MG63 (cell line): Measurements from ENCODE around the gene SYT2. TPM values are rescaled to one million over a fixed set of nuclear protein-coding genes. Genes with fewer than 3 reads are reported as not detected.
"Not testable (repeated sequence)": the region's sequence is repeated elsewhere in the genome, so short reads cannot be mapped to it uniquely, and the experiment has no call there.

ENCODE experiments used
- DNase-seq: peaks from one replicate; pipeline ENCODE4 v3.0.0-alpha.2; 2020
- H3K27me3 ChIP-seq: fragments of 250-450 bp; sonication (Bioruptor Pico); 2 replicates; pipeline ENCODE4 v1.5.1; 2020; ENCODE audit warnings: mild to moderate bottlenecking, moderate library complexity
- H3K36me3 ChIP-seq: fragments of 250-450 bp; sonication (Bioruptor Pico); 2 replicates; pipeline ENCODE4 v1.5.1; 2020; ENCODE audit warnings: mild to moderate bottlenecking, moderate library complexity
- H3K4me3 ChIP-seq: fragments of 250-450 bp; sonication (Bioruptor Pico); 2 replicates; pipeline ENCODE4 v1.5.1; 2020; ENCODE audit warnings: mild to moderate bottlenecking, moderate library complexity
- H3K9me3 ChIP-seq: fragments of 250-450 bp; sonication (Bioruptor Pico); 2 replicates; pipeline ENCODE4 v1.5.1; 2020; ENCODE audit warnings: mild to moderate bottlenecking, moderate library complexity
- total RNA-seq: library from RNA; depleted of rRNA; stranded (reverse); fragments of >200 nt; shearing (Covaris generic); gene quantifications from 2 replicates; pipeline ENCODE4 v1.2.3, GENCODE V29; 2014; ENCODE audit warnings: low replicate concordance

The SYT2 gene
- total RNA-seq, 1 experiment from 2014 or later = 0.03 TPM

DNA sequence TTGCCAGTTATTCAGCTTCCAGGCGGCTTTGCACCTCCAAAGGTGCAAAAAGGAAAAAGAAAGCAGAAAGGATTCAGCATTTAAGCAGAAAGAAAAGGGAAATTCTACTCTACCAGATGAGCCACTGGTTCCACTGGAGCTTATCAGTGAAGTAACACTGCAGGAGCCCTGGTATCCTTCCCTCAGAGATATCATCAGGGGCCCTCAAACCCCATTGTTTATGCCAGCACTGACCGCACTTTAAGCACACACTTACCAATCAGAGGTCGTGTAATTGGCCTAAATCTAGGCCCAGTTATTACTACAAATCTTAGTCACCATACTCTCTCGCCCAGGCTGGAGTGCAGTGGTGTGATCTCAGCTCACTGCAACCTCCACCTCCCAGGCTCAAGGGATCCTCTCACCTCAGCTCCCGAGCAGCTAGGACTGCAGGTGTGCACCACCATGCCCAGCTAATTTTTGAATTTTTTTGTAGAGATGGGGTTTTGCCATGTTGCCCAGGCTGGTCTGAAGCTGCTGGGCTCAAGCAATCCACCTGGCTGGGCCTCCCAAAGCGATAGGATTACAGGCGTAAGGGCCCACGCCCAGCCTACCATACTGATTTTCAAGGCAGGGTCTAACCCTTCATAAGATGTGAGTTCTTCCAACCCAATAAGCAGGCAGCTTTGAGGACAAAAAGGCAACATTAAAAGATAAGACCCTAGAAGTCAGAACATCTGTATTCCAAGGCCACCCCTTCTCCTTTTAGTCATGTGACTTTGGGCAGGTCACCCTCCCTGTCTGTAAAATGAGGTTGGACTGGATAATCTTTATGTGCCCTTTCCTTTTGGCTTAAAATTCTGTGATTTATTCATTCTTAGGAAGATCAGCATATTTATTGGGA is 125.3 kb downstream of the SYT2 start:
- Histone ChIP-seq H3K36me3 (peaks cover 15% of the 10 kb centered on the region), H3K27me3 (no peaks in the 10 kb centered on the region), H3K4me3 (no peak overlapping the region), H3K9me3 (no peaks in the 10 kb centered on the region)
- DNase-seq = peak; percentile 40

DNA sequence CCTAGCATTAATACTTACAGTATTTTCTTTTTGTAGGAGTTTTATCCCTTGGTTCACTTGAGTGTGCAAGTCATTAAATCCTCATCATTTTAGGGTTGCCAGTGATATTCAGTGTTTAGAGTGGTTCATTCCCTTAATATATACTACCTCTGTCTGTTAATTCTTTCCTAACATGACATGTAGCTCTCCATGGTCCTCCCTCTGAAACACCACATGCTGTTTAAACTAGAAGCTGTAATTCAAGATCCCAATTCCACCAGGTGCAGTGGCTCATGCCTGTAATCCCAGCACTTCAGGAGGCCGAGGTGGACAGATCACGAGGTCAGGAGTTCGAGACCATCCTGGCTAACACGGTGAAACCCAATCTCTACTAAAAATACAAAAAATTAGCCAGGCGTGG is 127.9 kb downstream of the SYT2 start:
- H3K27me3 ChIP-seq, H3K9me3 ChIP-seq, DNase-seq: not testable (repeated sequence)

DNA sequence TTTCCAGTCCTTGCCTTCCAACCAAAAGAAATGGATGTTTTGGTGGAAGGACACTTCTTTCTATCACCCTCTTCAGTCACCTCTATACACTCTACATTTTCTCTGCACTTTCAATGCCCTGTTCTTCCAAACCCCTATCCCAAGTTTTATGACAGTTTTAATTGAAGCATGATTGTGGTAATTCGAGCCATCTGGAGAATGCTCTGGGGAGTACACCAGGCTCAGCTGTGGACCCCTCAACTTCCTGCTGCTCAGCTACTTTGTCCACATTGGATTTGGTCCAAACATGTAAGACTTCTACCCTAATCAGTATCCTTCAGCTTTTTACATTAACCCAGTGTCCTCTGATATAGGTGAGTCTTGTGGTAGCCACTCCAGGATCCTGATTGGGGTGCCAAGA is 129.6 kb downstream of the SYT2 start:
- Histone ChIP-seq H3K27me3 (no peaks in the 10 kb centered on the region), H3K36me3 (peaks cover 12% of the 10 kb centered on the region), H3K9me3 (no peaks in the 10 kb centered on the region), H3K4me3 (no peak overlapping the region)
- no peak for DNase-seq

More for the DNA sequence above, 127.9 kb downstream of the SYT2 start:
- H3K36me3 ChIP-seq = peaks cover 15% of the 10 kb centered on the region
- not testable (repeated sequence) for H3K4me3 ChIP-seq

DNA sequence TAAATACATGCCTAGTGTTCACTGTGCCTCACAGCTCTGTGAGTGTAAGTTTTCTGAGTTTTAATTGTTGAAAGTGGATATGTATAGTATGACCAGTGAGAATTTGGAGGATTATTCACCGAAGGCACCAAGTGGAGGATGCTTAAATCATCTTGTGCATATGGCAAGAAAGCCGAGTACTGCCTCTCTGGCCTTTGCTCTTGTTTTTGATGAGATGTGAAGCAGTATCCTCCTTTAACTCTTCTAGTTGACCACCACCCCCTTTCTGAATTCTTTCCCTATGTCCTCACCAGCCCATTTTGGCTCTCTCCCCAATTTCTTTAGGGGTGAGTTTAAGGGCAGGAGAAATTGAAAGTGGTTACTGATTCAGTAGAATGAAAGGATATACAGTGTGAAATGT is 130.4 kb downstream of the SYT2 start:
- no peaks in the 10 kb centered on the region for H3K9me3 ChIP-seq
- DNase-seq = peak; percentile 76
- H3K4me3 ChIP-seq = no peak overlapping the region
- H3K36me3 ChIP-seq = peaks cover 12% of the 10 kb centered on the region
- H3K27me3 ChIP-seq = no peaks in the 10 kb centered on the region

- H3K27me3 ChIP-seq = no peaks in the 10 kb centered on the region
- DNase-seq = no peak
- peaks cover 12% of the 10 kb centered on the region for H3K36me3 ChIP-seq
- H3K9me3 ChIP-seq = no peaks in the 10 kb centered on the region
- no peak overlapping the region for H3K4me3 ChIP-seq
These were observed 131.7 kb downstream of the SYT2 start for GRCh38 chr1:202578565-202578964.

- H3K4me3 ChIP-seq = no peak overlapping the region
- no peaks in the 10 kb centered on the region for H3K9me3 ChIP-seq
- H3K36me3 ChIP-seq = peaks cover 12% of the 10 kb centered on the region
- H3K27me3 ChIP-seq = no peaks in the 10 kb centered on the region
- DNase-seq = no peak
These were observed 132.2 kb downstream of the SYT2 start for GRCh38 chr1:202578001-202578504.

DNA sequence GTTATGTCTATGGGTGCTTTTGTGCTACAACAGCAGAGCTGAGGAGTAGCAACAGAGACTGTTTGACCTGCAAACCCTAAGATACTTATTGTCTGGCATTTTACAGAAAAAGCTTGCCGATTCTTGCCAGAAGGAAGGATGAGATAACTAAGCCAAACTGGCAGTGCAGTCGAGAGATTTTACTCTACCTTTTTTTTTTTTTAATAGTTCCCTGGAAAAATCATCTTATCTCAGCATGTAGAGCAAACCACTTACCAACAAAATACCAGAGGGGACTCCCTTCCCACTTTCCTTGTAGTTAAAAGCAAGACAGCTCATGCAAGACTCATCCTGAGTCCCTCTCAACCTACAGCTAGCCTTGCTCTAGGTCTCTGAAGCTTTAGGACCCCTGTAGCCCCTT is 132.9 kb downstream of the SYT2 start:
- DNase-seq = no peak
- Histone ChIP-seq H3K27me3 (no peaks in the 10 kb centered on the region), H3K36me3 (peaks cover 14% of the 10 kb centered on the region), H3K9me3 (no peaks in the 10 kb centered on the region), H3K4me3 (no peak overlapping the region)

DNA sequence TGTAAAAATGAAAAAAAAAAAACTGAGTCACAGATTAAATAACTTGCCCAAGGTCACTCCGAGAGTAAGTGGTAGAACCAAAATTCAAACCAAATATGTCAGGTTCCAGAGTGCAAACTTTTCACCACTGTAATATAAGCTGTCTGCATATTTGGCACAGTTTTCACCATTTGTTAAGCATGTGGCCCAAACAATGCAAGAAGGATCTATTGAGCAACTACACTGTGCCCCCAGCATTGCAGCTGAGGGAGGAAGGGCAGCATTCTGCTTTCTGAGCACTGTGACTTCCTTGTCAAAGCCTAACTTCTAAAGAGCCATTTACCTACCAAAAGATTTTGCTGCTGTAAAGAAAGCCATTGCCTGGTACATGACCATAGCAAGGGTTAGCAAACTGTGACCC is 133.4 kb downstream of the SYT2 start:
- DNase-seq = no peak
- no peaks in the 10 kb centered on the region for H3K27me3 ChIP-seq
- no peaks in the 10 kb centered on the region for H3K9me3 ChIP-seq
- peaks cover 14% of the 10 kb centered on the region for H3K36me3 ChIP-seq
- no peak overlapping the region for H3K4me3 ChIP-seq

GRCh38 chr1:202575918-202576653 is 134.2 kb downstream of the SYT2 start:
- DNase-seq = no peak
- Histone ChIP-seq H3K4me3 (no peak overlapping the region), H3K36me3 (peaks cover 9% of the 10 kb centered on the region), H3K9me3 (no peaks in the 10 kb centered on the region), H3K27me3 (no peaks in the 10 kb centered on the region)

GRCh38 chr1:202572867-202573266 is 137.4 kb downstream of the SYT2 start:
- no peak for DNase-seq
- Histone ChIP-seq H3K27me3 (no peaks in the 10 kb centered on the region), H3K36me3 (0 out of 2 replicates have a peak, but pooled peaks cover 2% of the 10 kb centered on the region), H3K4me3 (no peak overlapping the region), H3K9me3 (no peaks in the 10 kb centered on the region)

- H3K27me3 ChIP-seq = no peaks in the 10 kb centered on the region
- H3K4me3 ChIP-seq = no peak overlapping the region
- no peaks in the 10 kb centered on the region for H3K9me3 ChIP-seq
- H3K36me3 ChIP-seq = 0 out of 2 replicates have a peak, but pooled peaks cover 2% of the 10 kb centered on the region
- DNase-seq = no peak
These were observed 138.4 kb downstream of the SYT2 start for GRCh38 chr1:202571719-202572339.

DNA sequence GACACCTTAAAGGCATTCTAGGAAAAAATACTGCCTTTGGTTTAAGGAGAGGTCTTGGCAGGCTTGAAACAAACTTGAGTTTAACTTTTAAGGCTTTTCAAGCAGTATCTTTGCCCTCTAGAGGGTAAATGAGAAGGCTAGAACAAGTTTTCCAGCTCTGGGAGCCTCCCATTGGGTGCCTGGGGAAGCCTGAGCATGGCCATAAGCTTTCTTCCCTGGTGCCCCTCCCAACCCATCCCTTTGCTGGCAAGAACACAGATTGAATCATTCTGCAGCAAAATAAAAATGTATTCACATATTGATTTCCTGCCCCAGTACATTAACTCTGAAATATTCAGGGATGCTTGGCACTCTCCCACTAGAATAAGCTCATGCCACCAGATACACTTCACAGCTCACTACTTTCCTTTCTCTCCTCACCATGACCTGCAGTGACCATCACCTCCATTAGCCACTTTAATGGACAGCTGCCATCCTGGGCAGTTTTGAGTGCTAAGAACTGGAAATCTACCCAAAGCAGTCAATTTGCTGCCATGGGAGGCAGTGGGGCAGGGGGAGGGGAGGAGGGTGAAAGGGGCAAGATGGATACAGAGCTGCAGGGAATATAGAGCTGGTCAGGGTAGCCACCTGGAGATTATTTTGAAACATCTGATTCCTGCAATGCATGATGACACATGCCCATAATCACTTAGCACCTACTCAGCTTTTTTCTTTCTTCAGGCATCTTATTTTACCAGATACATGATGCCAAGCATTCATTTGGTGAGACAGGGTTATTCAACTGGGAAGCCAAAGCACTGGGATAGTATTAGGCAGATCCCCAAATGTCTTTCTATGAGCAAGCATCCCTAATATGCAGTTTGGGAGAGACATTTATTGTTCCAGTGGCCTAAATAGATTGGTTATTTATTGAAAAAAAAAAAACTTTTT is 140.6 kb downstream of the SYT2 start:
- no peak overlapping the region for H3K4me3 ChIP-seq
- H3K9me3 ChIP-seq = no peaks in the 10 kb centered on the region
- peak; percentile 82 for DNase-seq
- H3K36me3 ChIP-seq = 0 out of 2 replicates have a peak, but pooled peaks cover 4% of the 10 kb centered on the region
- H3K27me3 ChIP-seq = no peaks in the 10 kb centered on the region

DNA sequence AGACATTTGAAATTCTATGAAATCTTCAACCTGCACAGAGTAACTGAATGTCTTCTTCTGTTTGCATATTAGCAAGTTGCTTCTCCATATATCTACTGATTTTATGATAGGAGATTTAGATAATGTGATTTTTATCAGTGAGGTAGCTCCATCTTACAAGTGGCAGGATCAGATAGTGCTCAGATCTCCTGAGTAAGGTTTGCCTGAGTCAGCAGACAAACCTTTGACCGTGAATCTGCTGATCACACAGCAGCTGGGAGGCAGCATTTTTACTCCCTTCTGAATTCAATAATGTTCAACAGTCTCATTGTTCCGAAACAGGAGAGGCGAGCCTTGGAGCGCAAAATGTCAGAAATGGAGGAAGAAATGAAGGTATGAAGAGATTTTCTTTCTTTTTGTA is 141.4 kb downstream of the SYT2 start:
- Histone ChIP-seq H3K27me3 (no peaks in the 10 kb centered on the region), H3K4me3 (no peak overlapping the region), H3K9me3 (no peaks in the 10 kb centered on the region), H3K36me3 (peaks cover 7% of the 10 kb centered on the region; the same call in 1 of the 2 replicates)
- no peak for DNase-seq

GRCh38 chr1:202568410-202568809 is 141.8 kb downstream of the SYT2 start:
- no peak for DNase-seq
- H3K9me3 ChIP-seq = no peaks in the 10 kb centered on the region
- no peaks in the 10 kb centered on the region for H3K27me3 ChIP-seq
- no peak overlapping the region for H3K4me3 ChIP-seq
- H3K36me3 ChIP-seq = peaks cover 7% of the 10 kb centered on the region; the same call in 1 of the 2 replicates

DNA sequence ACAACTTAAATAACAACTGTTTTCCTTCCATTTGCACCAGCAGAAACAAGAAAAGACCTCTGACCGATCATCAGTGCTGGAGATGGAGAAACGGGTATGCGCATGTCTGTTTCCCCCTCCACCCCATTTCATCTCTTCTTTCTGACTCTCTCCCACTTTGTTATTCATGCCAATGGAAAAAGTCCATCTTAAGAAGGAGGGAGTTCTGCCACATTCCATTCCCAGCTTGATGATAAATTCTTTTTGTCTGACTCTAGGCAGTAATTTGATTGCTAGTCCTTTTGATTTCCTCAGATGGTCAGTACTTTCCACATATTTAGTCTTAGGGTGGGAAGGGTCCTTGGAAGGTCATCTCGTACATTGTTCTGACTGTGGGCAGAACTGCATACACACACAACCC is 142.5 kb downstream of the SYT2 start:
- H3K27me3 ChIP-seq = no peaks in the 10 kb centered on the region
- no peak for DNase-seq

More for the DNA sequence above, 142.5 kb downstream of the SYT2 start:
- no peaks in the 10 kb centered on the region for H3K9me3 ChIP-seq
- no peak overlapping the region for H3K4me3 ChIP-seq
- H3K36me3 ChIP-seq = peaks cover 7% of the 10 kb centered on the region
